A673 (cell line): Measurements from ENCODE around the gene BOLA2B. TPM values are rescaled to one million over a fixed set of nuclear protein-coding genes. Genes with fewer than 3 reads are reported as not detected.

Source experiments
- BruUV-seq: library from RNA; stranded (reverse); fragments of 400-500 nt; replicated peaks from 2 replicates; lab custom pipeline; 2021; lab: Mats Ljungman, UMichigan
- CTCF ChIA-PET: fragments of 300-600 bp; sonication (Branson Sonifier 250); formaldehyde crosslinking; loops from one replicate; lab custom pipeline; 2022; ENCODE audit warnings: antibody characterized with exemption; lab: Charles Lee
- POLR2A ChIA-PET: fragments of 300-600 bp; sonication (Branson Sonifier 250); formaldehyde crosslinking; loops from one replicate; lab custom pipeline; 2022; ENCODE audit warnings: antibody characterized with exemption; ENCODE audit not compliant: low non-redundant PET; lab: Charles Lee
- DNase-seq: peaks from one replicate; pipeline ENCODE4 v3.0.0-alpha.2; 2015; ENCODE audit warnings: low spot score
- H3K27ac ChIP-seq: fragments of 200-600 bp; sonication (generic); 2 replicates; pipeline ENCODE4 v1.5.1; 2016; ENCODE audit warnings: mixed run types, low read depth, mild to moderate bottlenecking, mixed read lengths, antibody characterized with exemption, low read length; ENCODE audit not compliant: poor library complexity, severe bottlenecking
- H3K27me3 ChIP-seq: fragments of 200-600 bp; sonication (generic); replicated peaks from 2 replicates; pipeline ENCODE4 v1.6.1; 2017; ENCODE audit warnings: mixed run types, low read depth, mild to moderate bottlenecking, mixed read lengths, antibody characterized with exemption, low read length; ENCODE audit not compliant: insufficient read depth, poor library complexity
- H3K36me3 ChIP-seq: fragments of 200-600 bp; sonication (generic); 2 replicates; pipeline ENCODE4 v1.6.1; 2016; ENCODE audit warnings: mixed run types, mild to moderate bottlenecking, mixed read lengths, antibody characterized with exemption, low read length; ENCODE audit not compliant: insufficient read depth, poor library complexity, severe bottlenecking
- H3K4me1 ChIP-seq: fragments of 200-600 bp; sonication (generic); 2 replicates; pipeline ENCODE4 v1.6.1; 2017; ENCODE audit warnings: mixed run types, mild to moderate bottlenecking, mixed read lengths, antibody characterized with exemption, low read length; ENCODE audit not compliant: insufficient read depth, poor library complexity, severe bottlenecking
- H3K4me3 ChIP-seq: fragments of 200-600 bp; sonication (generic); 2 replicates; pipeline ENCODE4 v1.5.1; 2016; ENCODE audit warnings: low read depth, mixed run types, mild to moderate bottlenecking, mixed read lengths, low read length; ENCODE audit not compliant: poor library complexity, severe bottlenecking
- H3K9me3 ChIP-seq: fragments of 200-600 bp; sonication (generic); 2 replicates; pipeline ENCODE4 v1.6.1; 2016; ENCODE audit warnings: mixed run types, low read depth, mild to moderate bottlenecking, mixed read lengths, antibody characterized with exemption, low read length; ENCODE audit not compliant: poor library complexity, severe bottlenecking
- CTCF ChIP-seq: fragments of 300-800, 200-600 bp; sonication (generic); conservative IDR thresholded peaks from 2 replicates; pipeline ENCODE4 v1.5.1; 2017; ENCODE audit warnings: low read depth, mild to moderate bottlenecking, antibody characterized with exemption, low read length, moderate library complexity, mixed read lengths
- EZH2 ChIP-seq: fragments of 200-600 bp; sonication (generic); IDR thresholded peaks from 2 replicates; pipeline ENCODE4 v1.6.1; 2017; ENCODE audit warnings: borderline replicate concordance, low read depth, mild to moderate bottlenecking, mixed read lengths, antibody characterized with exemption, low read length; ENCODE audit not compliant: poor library complexity, severe bottlenecking
- intact Hi-C: fragments of 100-400 bp; cut with micrococcal nuclease; formaldehyde crosslinking; loops from one replicate; pipeline ENCODE4 v1.10.0; 2022; ENCODE audit not compliant: unreplicated experiment
- total RNA-seq: library from RNA; stranded (reverse); gene quantifications from 2 replicates; pipeline ENCODE4 v1.2.3, GENCODE V29; 2021

The BOLA2B gene
- total RNA-seq, 1 experiment from 2014 or later = 225 TPM

GRCh38 chr16:30187971-30188561, 5.4 kb downstream of the BOLA2B start:
- H3K4me3 ChIP-seq = no peak overlapping the region
- no TSS peak for BruUV-seq
- CTCF ChIA-PET = no interaction called here
- POLR2A ChIA-PET = no interaction called here
- no peaks in the 10 kb centered on the region for H3K4me1 ChIP-seq
- H3K36me3 ChIP-seq = no peaks in the 10 kb centered on the region
- no peak overlapping the region for H3K27ac ChIP-seq
- TF ChIP-seq EZH2 = no peak
- no peak for TF ChIP-seq CTCF
- no peaks in the 10 kb centered on the region for H3K9me3 ChIP-seq
- intact Hi-C loops = no loop called here
- no peaks in the 10 kb centered on the region for H3K27me3 ChIP-seq
- no peak for DNase-seq

- Histone ChIP-seq H3K9me3 (no peaks in the 10 kb centered on the region), H3K27ac (no peak overlapping the region), H3K36me3 (no peaks in the 10 kb centered on the region), H3K4me3 (no peak overlapping the region), H3K4me1 (no peaks in the 10 kb centered on the region), H3K27me3 (no peaks in the 10 kb centered on the region)
- intact Hi-C loops = no loop called here
- TF ChIP-seq CTCF (no peak), EZH2 (no peak)
- DNase-seq = no peak
- CTCF ChIA-PET = no interaction called here
- BruUV-seq = no TSS peak
- POLR2A ChIA-PET = no interaction called here
These were observed 6.0 kb downstream of the BOLA2B start for GRCh38 chr16:30187556-30187865.

DNA sequence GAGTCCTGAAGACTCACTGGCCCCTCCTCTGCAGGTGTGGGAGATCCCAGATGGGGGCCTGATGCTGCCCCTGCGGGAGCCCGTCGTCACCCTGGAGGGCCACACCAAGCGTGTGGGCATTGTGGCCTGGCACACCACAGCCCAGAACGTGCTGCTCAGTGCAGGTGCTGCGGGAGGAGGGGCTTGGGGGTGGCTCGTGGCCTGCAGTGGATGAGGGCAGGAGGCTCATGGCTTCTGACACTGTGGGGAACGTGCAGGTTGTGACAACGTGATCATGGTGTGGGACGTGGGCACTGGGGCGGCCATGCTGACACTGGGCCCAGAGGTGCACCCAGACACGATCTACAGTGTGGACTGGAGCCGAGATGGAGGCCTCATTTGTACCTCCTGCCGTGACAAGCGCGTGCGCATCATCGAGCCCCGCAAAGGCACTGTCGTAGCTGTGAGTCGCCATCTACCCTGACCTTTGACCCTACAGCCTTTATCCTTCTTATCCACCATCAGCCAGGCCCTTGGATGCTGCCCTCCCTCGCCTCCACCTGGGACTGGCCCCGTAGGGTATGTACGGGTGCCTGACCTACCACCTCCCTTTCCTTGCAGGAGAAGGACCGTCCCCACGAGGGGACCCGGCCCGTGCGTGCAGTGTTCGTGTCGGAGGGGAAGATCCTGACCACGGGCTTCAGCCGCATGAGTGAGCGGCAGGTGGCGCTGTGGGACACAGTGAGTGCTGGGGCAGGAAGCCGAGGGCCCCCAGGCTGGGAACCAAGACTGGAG, 6.5 kb downstream of the BOLA2B start:
- intact Hi-C loops = no loop called here
- Histone ChIP-seq H3K4me3 (no peak overlapping the region), H3K9me3 (no peaks in the 10 kb centered on the region), H3K27ac (no peak overlapping the region), H3K4me1 (no peaks in the 10 kb centered on the region), H3K36me3 (no peaks in the 10 kb centered on the region), H3K27me3 (no peaks in the 10 kb centered on the region)
- ChIA-PET CTCF (interaction anchor here (1.0 kb wide), 1 partner anchor 49 kb away, joined by 9 read pairs; no protein-coding TSS in a partner anchor), POLR2A (no interaction called here)
- TF ChIP-seq EZH2 (no peak), CTCF (peak; percentile 89)
- peak; percentile 73 for DNase-seq
- BruUV-seq = no TSS peak
